Measurements from ENCODE around the gene KCNJ18. TPM values are rescaled to one million over a fixed set of nuclear protein-coding genes. Genes with fewer than 3 reads are reported as not detected.
"Not testable (repeated sequence)": the region's sequence is repeated elsewhere in the genome, so short reads cannot be mapped to it uniquely, and the experiment has no call there.

KCNJ18 gene
- total RNA-seq, 1 donor from 2014 or later, result not detected

DNA sequence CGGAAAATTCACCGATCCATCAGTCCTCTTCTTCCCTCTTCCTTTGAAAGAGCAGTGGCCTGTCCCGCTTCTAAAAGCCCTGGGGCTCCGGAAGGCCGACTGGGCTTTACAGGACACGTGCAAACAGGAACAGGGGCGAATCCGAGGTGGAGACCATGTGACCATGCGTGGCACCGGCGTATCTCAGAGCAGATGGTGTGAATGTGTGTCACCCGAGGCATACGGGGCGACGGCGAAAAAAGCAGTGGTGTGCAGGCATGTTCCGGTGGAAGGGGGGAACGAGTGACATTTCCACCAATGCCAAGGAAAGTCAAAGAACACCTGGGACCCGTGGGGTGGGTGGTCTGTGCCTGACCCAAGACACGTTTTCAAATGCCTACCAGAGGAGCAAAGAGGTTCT, 10.7 kb upstream of the KCNJ18 start:
- intact Hi-C loops (cut with micrococcal nuclease); ATAC-seq; DNase-seq: not testable (repeated sequence)

DNA sequence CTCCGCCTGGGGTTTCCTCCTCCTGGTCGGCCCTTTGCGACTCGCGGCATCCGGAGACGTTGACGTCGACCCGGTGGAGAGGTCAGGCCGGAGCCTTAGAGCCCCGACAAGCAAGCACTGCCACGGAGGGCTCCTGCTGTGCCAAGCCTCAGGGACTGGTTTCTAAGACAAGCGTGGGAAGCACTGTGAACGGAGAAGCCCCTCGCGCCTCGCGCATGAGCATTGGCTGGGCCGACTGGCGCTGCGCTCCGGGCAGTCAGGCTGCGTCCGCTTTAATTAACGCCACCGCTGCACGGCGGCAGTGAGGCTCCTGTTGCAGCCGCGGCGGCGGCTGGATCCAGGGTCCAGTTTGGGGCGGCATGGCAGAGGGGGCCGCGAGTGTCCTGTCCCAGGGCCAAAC, 10.2 kb upstream of the KCNJ18 start:
- intact Hi-C loops (cut with micrococcal nuclease); ATAC-seq; DNase-seq: not testable (repeated sequence)

DNA sequence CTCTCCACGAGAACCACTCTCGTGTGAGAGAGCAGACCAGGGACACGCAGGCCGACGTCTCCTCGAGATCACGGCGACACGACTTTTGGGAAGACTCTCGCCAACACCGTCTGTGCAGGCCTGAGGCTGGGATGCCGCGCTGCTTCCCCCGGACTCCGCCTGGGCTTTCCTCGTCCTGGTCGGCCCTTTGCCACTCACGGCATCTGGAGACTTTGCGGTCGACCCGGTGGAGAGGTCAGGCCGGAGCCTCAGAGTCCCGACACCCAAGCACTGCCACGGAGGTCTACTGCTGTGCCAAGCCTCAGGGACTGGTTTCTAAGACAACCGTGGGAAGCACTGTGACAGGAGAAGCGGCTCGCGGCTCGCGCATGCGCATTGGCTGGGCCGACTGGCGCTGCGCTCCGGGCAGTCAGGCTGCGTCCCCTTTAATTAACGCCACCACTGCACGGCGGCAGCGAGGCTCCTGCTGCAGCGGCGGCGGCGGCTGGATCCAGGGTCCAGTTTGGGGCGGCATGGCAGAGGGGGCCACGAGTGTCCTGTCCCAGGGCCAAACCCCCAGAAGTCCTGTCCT, 9.1 kb upstream of the KCNJ18 start:
- DNase-seq; ATAC-seq; intact Hi-C loops (cut with micrococcal nuclease): not testable (repeated sequence)

DNA sequence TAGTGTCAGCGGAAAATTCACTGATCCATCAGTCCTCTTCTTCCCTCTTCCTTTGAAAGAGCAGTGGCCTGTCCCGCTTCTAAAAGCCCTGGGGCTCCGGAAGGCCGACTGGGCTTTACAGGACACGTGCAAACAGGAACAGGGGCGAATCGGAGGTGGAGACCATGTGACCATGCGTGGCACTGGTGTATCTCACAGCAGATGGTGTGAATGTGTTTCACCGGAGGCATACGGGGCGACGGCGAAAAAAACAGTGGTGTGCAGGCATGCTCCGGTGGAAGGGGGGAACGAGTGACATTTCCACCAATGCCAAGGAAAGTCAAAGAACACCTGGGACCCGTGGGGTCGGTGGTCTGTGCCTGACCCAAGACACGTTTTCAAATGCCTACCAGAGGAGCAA, 8.4 kb upstream of the KCNJ18 start:
- ATAC-seq; intact Hi-C loops (cut with micrococcal nuclease); DNase-seq: not testable (repeated sequence)

DNA sequence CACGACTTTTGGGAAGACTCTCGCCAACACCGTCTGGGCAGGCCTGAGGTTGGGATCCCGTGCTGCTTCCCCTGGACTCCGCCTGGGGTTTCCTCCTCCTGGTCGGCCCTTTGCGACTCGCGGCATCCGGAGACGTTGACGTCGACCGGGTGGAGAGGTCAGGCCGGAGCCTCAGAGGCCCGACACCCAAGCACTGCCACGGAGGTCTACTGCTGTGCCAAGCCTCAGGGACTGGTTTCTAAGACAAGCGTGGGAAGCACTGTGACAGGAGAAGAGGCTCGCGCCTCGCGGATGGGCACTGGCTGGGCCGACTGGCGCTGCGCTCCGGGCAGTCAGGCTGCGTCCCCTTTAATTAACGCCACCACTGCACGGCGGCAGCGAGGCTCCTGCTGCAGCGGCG, 7.9 kb upstream of the KCNJ18 start:
- ATAC-seq; DNase-seq; intact Hi-C loops (cut with micrococcal nuclease): not testable (repeated sequence)

DNA sequence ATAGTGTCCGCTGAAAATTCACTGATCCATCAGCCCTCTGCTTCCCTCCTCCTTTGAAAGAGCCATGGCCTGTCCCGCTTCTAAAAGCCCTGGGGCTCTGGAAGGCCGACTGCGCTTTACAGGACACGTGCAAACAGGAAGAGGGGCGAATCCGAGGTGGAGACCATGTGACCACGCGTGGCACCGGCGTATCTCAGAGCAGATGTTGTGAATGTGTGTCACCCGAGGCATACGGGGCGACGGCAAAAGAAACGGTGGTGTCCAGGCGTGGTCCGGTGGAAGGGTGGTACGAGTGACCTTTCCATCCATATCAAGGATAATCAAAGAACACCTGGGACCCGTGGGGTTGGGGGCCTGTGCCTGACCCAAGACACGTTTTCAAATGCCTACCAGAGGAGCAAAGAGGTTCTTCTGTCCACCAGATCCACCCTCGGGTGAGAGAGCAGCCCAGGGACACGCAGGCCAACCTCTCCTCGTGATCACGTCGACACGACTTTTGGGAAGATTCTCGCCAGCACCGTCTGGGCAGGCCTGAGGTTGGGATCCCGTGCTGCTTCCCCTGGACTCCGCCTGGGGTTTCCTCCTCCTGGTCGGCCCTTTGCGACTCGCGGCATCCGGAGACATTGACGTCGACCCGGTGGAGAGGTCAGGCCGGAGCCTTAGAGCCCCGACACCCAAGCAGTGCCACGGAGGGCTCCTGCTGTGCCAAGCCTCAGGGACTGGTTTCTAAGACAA, 7.1 kb upstream of the KCNJ18 start:
- intact Hi-C loops (cut with micrococcal nuclease); DNase-seq; ATAC-seq: not testable (repeated sequence)

DNA sequence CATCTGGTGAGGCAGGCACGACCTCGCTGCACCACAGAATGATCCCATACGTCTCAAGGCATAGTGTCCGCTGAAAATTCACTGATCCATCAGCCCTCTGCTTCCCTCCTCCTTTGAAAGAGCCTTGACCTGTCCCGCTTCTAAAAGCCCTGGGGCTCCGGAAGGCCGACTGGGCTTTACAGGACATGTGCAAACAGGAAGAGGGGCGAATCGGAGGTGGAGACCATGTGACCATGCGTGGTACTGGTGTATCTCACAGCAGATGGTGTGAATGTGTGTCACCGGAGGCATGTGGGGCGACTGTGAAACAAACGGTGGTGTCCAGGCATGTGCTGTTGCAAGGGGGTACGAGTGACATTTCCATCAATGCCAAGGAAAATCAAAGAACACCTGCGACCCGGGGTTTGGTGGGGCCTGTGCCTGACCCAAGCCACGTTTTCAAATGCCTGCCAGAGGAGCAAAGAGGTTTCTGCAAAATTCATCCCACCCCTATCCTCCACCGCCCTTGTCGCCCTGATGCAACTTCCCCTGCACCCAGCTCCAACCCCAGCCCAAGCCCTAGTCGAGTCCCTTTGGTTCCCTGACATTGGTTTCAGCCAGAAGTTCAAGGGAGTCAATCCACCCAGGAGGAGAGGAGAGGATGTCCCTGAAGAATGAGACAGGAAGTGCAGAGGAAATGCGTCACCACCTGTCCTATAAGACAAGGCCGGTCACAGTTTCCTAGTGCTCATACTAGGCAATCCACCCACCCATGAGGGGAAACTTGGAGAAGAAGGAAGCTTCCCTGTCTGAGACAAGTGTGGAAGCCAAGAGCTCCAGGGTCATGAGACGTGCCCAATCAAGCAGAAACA, 5.9 kb upstream of the KCNJ18 start:
- ATAC-seq (no peak), DNase-seq (no peak)
- intact Hi-C loops (cut with micrococcal nuclease), result no loop called here

DNA sequence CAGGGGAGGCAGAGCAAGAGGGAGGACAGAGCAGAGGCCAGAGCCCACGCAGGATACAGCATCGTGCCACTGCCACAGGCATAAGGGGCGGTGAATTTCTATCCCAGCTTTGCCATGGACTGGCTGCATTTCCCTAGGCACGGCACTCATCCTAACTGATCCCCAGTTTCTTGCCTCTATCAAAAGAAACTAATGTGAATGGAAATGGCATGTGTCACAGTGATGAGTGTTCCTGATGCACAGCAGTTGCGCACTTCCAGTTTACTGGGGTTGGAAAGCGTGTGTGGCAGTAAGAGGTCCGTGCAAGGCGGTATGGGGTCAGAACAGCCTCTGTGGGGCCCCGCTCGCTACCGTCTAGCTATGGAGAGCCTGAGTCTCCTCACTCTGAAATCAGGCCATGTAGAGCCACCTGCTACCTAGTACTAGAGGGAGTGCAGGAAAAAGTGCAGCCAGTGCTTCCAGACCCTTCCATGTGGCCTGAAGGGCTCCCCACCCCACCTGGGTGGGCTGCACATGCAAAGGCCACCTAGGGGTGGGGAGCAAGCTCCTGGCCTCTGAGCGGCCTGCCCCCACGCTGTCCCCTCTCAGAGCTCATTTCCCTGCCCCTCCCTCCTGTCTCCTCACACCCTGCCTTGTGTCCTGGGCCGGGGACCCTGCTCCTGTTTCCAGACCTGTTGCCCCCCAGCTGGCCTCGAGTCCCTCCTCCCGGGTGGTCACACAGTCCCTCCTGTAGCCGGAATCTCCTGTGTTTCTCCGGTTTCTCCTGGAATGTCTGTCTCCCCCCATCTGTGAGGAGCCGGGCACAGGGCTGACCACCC, 5.0 kb upstream of the KCNJ18 start:
- intact Hi-C loops (cut with micrococcal nuclease), result no loop called here
- no peak for DNase-seq
- no peak for ATAC-seq

DNA sequence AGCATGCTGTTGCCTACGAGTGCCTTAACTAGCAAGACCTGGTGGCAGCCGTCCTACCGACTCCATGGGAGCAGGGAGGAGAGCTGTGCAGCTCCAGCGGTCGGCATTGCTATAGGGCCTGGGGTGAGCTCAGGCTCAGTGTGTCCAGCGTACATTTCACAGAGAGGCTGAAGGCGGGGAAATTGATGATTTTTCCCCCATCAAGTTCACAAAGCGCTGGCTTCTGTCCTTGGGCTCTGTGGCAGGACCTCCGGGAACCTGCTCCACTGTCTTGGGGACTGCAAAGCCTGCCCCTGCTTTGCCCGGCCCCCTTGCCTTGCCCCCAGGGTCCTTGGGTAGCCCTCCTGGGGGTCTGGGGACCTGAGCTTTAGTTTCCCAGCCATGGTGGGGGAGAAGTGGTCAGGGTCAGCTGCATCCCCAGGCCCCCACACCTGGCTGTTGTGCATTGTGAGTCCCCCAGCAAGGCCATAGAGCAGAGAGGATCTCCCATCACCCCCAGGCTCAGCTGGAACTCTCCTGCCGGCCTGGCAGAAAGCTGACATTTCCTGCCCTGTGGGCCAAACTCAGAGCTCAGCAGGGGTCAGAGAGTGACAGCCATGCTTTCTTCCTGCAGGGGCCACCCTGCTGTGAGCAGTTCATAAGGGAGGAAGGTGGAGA, 3.9 kb upstream of the KCNJ18 start:
- intact Hi-C loops (cut with micrococcal nuclease), result no loop called here
- DNase-seq, result no peak
- no peak for ATAC-seq

DNA sequence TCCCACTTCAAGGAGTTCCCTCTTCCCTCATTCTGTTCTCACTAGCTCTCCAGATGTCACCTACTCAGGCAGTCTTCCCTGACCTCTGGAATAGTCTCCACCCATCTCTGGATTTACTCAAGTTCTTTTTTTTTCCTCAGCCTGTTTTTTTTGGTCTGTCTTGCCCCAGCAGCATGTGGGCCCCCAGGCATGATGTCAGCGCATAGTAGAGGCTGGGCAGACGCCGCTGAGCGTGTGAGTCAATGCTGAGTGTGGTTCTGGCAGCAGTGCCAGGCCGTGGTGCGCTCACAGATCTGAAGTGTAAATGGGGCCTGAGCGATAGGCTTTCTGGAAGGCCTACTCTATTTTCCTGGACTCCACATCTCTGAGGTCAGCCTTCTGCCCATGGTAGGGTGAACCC, 2.7 kb upstream of the KCNJ18 start:
- intact Hi-C loops (cut with micrococcal nuclease), result no loop called here
- DNase-seq (no peak), ATAC-seq (no peak)

DNA sequence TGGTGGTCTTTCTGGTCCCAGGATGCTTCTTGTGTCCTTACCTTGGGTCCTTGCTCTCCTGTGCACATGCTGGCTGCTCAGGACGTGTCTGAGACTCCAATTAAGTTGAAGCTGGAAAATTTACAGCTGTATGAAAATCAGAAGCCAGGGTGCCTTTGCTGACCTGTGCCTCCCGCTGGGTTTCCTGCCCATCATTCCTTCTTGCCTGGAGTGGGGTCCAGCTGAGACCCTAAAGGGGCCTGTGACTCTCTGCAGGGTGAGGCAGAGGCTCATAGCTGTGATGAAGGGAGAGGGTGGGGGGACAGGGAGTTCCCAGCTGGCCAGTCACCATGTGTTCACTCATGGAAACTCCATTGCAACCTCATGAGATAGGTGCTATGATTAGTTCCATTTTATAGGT, 1.5 kb upstream of the KCNJ18 start:
- DNase-seq, ATAC-seq: not testable (repeated sequence)

DNA sequence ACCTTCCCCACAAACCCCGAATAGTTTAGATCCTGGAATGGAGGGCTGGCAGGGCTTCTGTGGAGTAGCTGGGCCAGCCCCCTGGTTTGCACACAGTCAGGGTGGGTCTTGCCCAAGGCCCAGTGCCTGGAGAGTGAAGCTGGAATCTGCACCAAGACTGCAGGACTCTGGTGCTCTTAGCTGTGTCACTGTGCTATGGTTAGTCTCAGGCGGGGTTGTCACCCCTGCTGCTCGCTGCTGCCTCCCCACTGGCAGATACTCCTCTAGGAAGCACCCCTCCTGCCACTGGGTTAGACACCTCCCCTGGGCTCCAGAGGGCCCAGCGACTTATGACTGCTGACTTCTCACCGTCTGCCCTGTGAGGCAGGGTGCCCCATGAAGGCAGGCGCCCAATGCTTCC, 842 bp upstream of the KCNJ18 start:
- DNase-seq; ATAC-seq; intact Hi-C loops (cut with micrococcal nuclease): not testable (repeated sequence)

More for the DNA sequence above, 1.5 kb upstream of the KCNJ18 start:
- intact Hi-C loops (cut with micrococcal nuclease), result not testable (repeated sequence)

DNA sequence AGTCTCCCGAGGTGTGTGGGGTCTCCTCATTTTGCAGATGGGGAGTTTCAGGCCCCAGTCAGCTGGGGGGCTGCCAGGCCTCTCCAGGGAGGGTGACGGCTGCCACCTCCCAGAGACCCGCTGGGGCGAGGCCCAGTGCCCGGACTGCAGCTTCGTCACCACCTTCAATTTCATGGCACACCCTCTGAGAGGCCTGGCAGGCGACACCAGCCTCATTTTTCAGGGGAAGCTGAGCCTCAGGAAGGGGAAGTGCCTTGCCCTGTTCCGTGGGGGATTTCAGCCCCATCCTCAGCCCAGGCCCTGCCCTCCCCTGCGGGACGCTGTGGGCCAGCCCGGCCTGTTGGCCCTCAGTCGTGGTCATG, 362 bp downstream of the KCNJ18 start:
- ATAC-seq; DNase-seq; intact Hi-C loops (cut with micrococcal nuclease): not testable (repeated sequence)

DNA sequence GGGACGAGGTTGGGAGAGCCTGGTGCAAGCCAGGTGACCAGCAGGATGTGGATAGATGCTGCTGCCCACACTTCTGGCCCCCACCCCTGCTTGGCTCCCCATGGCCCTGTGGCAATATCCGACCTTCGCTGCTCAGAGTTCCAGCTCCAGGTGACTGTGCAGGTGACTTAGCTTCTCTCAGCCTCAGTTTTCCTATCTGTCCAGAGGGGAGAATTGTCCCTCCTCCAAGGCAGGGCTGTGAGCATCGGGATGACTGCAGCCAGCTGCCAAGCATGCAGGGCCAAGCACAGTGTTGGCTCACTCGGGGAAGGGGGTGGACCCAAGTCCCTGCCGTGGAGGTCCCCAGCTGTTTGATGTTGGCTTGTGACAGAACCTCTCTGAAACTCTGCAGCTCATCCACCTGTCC, 1.1 kb downstream of the KCNJ18 start:
- intact Hi-C loops (cut with micrococcal nuclease); DNase-seq; ATAC-seq: not testable (repeated sequence)

DNA sequence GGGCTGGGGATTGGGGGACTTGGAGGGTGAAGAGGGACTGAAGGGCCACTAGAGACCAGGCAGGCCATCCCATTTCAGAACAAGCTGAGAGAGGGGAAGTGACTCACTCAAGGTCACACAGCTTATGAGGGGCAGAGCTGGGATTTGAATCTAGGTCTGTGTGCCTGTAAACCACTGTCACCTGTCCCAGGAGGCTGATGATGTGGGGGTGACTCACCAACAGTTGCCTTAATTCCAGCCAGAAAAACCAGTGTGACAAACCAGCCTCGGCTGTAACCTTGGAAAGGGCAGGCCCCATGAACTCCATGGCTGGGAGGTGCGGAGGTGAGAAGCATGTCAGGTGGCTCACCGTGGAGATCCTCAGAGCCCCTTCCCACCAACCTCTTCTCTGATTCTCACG, 1.6 kb downstream of the KCNJ18 start:
- DNase-seq; ATAC-seq; intact Hi-C loops (cut with micrococcal nuclease): not testable (repeated sequence)

DNA sequence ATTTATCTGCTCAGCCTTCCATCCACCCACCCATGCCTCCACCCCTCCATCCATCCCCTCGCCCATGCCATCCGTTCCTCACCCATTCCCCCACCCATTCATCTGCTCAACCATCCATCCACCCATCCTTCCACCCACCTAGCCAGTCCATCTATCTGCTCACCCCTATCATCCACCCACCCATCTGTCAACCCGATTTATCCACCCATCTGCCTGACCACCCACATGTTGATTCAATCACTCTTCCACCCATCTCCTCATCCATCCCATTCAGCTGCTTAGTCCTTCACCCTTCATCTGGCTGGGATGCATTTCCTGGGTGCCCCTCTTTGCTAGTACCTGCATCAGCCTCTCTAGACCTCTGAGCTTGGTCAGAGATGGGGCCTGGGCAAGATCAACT, 3.9 kb downstream of the KCNJ18 start:
- ATAC-seq; DNase-seq; intact Hi-C loops (cut with micrococcal nuclease): not testable (repeated sequence)

DNA sequence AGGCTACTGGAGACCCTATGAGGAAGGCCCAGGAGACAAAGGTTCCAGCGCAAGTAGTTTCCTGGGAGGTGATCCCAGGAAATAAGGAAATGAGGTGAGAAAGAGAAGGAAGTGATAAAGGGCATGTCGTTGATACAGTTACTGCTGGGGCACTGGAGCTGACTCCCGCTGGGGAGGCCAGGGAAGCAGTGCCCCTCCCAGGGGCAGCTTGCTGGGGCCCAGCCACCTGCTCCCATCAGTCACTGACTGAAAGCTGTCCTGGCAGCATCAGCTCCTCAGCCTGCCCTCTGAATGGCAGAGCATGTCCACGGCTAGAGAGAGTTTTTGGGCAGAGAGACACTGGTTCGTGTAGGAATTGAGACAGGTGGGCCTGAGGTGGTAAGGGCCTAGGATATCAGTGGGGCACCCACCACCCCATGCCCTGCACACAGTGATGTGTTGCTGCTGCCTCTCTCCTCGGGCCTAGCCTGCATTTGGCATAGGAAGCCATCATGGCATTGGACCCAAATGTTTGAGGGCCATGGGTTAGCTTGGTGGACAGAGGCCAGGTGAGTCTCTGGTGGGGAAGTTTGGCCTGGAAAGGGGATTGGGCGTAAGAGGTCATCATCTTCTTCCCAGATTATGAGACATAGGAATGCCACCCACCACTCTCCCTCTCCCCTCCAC, 4.7 kb downstream of the KCNJ18 start:
- ATAC-seq; intact Hi-C loops (cut with micrococcal nuclease); DNase-seq: not testable (repeated sequence)

DNA sequence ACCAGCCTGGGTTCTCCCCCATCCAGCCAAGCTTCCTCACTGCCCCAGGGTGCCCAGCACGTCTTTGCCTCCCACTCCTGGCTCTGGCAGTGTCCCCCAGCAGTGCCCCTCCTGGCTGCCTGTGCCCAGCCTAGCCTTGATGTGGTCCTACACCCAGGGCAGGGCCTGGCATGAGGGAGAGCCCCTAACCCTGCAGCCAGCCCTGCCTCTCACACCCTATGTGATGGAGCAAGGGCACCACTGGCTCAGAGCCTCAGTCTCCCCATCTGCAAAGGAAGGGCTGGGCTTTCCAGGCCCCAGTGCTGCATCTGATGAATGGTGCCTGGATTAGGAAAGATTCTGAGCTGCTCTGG, 5.2 kb downstream of the KCNJ18 start:
- ATAC-seq; intact Hi-C loops (cut with micrococcal nuclease); DNase-seq: not testable (repeated sequence)
